ENCODE results near the gene SORCS1.

SORCS1 gene

GRCh38 chr10:107103174-107104025 is 61.1 kb downstream of the SORCS1 start:
- DNase-seq = no peak

GRCh38 chr10:107098326-107098725 is 66.2 kb downstream of the SORCS1 start:
- no peak for DNase-seq

- no peak for DNase-seq
These were observed 69.5 kb downstream of the SORCS1 start for GRCh38 chr10:107094824-107095522.

- no peak for DNase-seq
These were observed 72.2 kb downstream of the SORCS1 start for GRCh38 chr10:107092321-107092720.

GRCh38 chr10:107091126-107091525 is 73.4 kb downstream of the SORCS1 start:
- DNase-seq = no peak

- no peak for DNase-seq
These were observed 78.6 kb downstream of the SORCS1 start for GRCh38 chr10:107085665-107086525.

GRCh38 chr10:107083388-107084009 is 81.0 kb downstream of the SORCS1 start:
- DNase-seq = no peak

GRCh38 chr10:107081644-107082043 is 82.9 kb downstream of the SORCS1 start:
- no peak for DNase-seq

GRCh38 chr10:107075117-107075516 is 89.4 kb downstream of the SORCS1 start:
- DNase-seq = no peak

- no peak for DNase-seq
These were observed 91.7 kb downstream of the SORCS1 start for GRCh38 chr10:107072786-107073185.

- DNase-seq = no peak
These were observed 92.5 kb downstream of the SORCS1 start for GRCh38 chr10:107072028-107072427.

- DNase-seq = no peak
These were observed 93.2 kb downstream of the SORCS1 start for GRCh38 chr10:107071301-107071700.

- DNase-seq = no peak
These were observed 96.7 kb downstream of the SORCS1 start for GRCh38 chr10:107067843-107068242.

GRCh38 chr10:107064075-107064474 is 100.4 kb downstream of the SORCS1 start:
- DNase-seq = no peak

GRCh38 chr10:107059872-107060271 is 104.6 kb downstream of the SORCS1 start:
- DNase-seq = no peak

- DNase-seq = no peak
These were observed 105.3 kb downstream of the SORCS1 start for GRCh38 chr10:107059068-107059804.

GRCh38 chr10:107058331-107058730 is 106.2 kb downstream of the SORCS1 start:
- no peak for DNase-seq

GRCh38 chr10:107056182-107056581 is 108.3 kb downstream of the SORCS1 start:
- no peak for DNase-seq

- no peak for DNase-seq
These were observed 109.9 kb downstream of the SORCS1 start for GRCh38 chr10:107054469-107055156.

- no peak for DNase-seq
These were observed 112.7 kb downstream of the SORCS1 start for GRCh38 chr10:107051769-107052168.

- DNase-seq = no peak
These were observed 121.0 kb downstream of the SORCS1 start for GRCh38 chr10:107043461-107043860.

All from activated naive CD4-positive, alpha-beta T cell (primary cell).